Trophoblast cell (in vitro differentiated cells and primary cell): Measurements from ENCODE around the gene APBA2.
"Not testable (repeated sequence)": the region's sequence is repeated elsewhere in the genome, so short reads cannot be mapped to it uniquely, and the experiment has no call there.

ENCODE experiments used
- DNase-seq, 2 donors: peaks; one replicate each; pipeline ENCODE4 v3.0.0-alpha.2; 2016
- H2AFZ ChIP-seq: 2 replicates; pipeline ENCODE4 v1.6.1; 2013; ENCODE audit warnings: low read length, moderate library complexity, mild to moderate bottlenecking; ENCODE audit not compliant: insufficient read depth, poor library complexity
- H2AK5ac ChIP-seq: 2 replicates; pipeline ENCODE4 v1.6.1; 2013; ENCODE audit warnings: mild to moderate bottlenecking, low read length
- H2BK120ac ChIP-seq: 2 replicates; pipeline ENCODE4 v1.6.1; 2013; ENCODE audit warnings: low read length, mild to moderate bottlenecking, moderate library complexity; ENCODE audit not compliant: insufficient read depth, poor library complexity
- H2BK12ac ChIP-seq: 2 replicates; pipeline ENCODE4 v1.6.1; 2013; ENCODE audit warnings: mild to moderate bottlenecking, low read length, moderate library complexity
- H2BK5ac ChIP-seq: 2 replicates; pipeline ENCODE4 v1.6.1; 2013; ENCODE audit warnings: low read length, low read depth, moderate library complexity, mild to moderate bottlenecking; ENCODE audit not compliant: poor library complexity
- H3K14ac ChIP-seq: 2 replicates; pipeline ENCODE4 v1.6.1; 2013; ENCODE audit warnings: mild to moderate bottlenecking, low read length
- H3K18ac ChIP-seq: 2 replicates; pipeline ENCODE4 v1.6.1; 2013; ENCODE audit warnings: mild to moderate bottlenecking, low read length
- H3K23ac ChIP-seq: 2 replicates; pipeline ENCODE4 v1.6.1; 2013; ENCODE audit warnings: low read length
- H3K27ac ChIP-seq: 2 replicates; pipeline ENCODE4 v1.5.1; 2013; ENCODE audit warnings: low read depth, mild to moderate bottlenecking, inconsistent platforms, low read length, moderate library complexity
- H3K27me3 ChIP-seq: 2 replicates; pipeline ENCODE4 v1.6.1; 2013; ENCODE audit warnings: inconsistent platforms, mild to moderate bottlenecking, low read length, moderate library complexity; ENCODE audit not compliant: insufficient read depth
- H3K36me3 ChIP-seq, 2 experiments: 1 replicate in 1 of 2; 2 replicates in 1 of 2; pipeline ENCODE4 v1.6.1; 2013; ENCODE audit warnings: low read length in 2 of 2, mild to moderate bottlenecking in 2 of 2, moderate library complexity in 1 of 2; ENCODE audit not compliant: insufficient read depth in 2 of 2, control insufficient read depth in 1 of 2
- H3K4ac ChIP-seq: 2 replicates; pipeline ENCODE4 v1.6.1; 2013; ENCODE audit warnings: low read depth, mild to moderate bottlenecking, low read length, moderate library complexity
- H3K4me1 ChIP-seq, 2 experiments: 1 replicate in 1 of 2; 2 replicates in 1 of 2; pipeline ENCODE4 v1.6.1; 2013; ENCODE audit warnings: low read length in 2 of 2, mild to moderate bottlenecking in 2 of 2, moderate library complexity in 1 of 2; ENCODE audit not compliant: insufficient read depth in 2 of 2, control insufficient read depth in 1 of 2
- H3K4me2 ChIP-seq: 2 replicates; pipeline ENCODE4 v1.6.1; 2013; ENCODE audit warnings: inconsistent platforms, mild to moderate bottlenecking, low read length, moderate library complexity
- H3K4me3 ChIP-seq: 2 replicates; pipeline ENCODE4 v1.5.1; 2013; ENCODE audit warnings: mild to moderate bottlenecking, low read depth, low read length, inconsistent platforms
- H3K79me1 ChIP-seq: one replicate; pipeline ENCODE4 v1.6.1; 2013; ENCODE audit warnings: low read length
- H3K79me2 ChIP-seq: 2 replicates; pipeline ENCODE4 v1.6.1; 2013; ENCODE audit warnings: low read length, mild to moderate bottlenecking; ENCODE audit not compliant: control insufficient read depth, insufficient read depth, poor library complexity
- H3K9ac ChIP-seq: 2 replicates; pipeline ENCODE4 v1.6.1; 2013; ENCODE audit warnings: mild to moderate bottlenecking, low read length
- H3K9me3 ChIP-seq: 2 replicates; pipeline ENCODE4 v1.6.1; 2013; ENCODE audit warnings: low read depth, mild to moderate bottlenecking, control low read depth, inconsistent platforms, low read length; ENCODE audit not compliant: insufficient read depth
- H4K12ac ChIP-seq: 2 replicates; pipeline ENCODE4 v1.6.1; 2013; ENCODE audit warnings: low read depth, mild to moderate bottlenecking, low read length, moderate library complexity
- H4K8ac ChIP-seq: 2 replicates; pipeline ENCODE4 v1.6.1; 2013; ENCODE audit warnings: low read depth, mild to moderate bottlenecking, low read length, moderate library complexity
- H4K91ac ChIP-seq: one replicate; pipeline ENCODE4 v1.6.1; 2013; ENCODE audit warnings: low read depth, mild to moderate bottlenecking, low read length, moderate library complexity
- WGBS: extraction: QIAGEN DNeasy Blood & Tissue Kit; methylation state at CpG from one replicate; pipeline ENCODE4 v1.1.7; 2013; ENCODE audit warnings: missing lambda C conversion rate; ENCODE audit not compliant: insufficient read length, insufficient coverage; ENCODE audit errors: extremely low coverage; 5-methylcytosine and 5-hydroxymethylcytosine counted together

The APBA2 gene

GRCh38 chr15:29044503-29044901 is 158.7 kb downstream of the APBA2 start:
- Histone ChIP-seq H3K4ac (no peak overlapping the region), H4K12ac (no peak overlapping the region), H2BK120ac (no peak overlapping the region), H2BK5ac (no peak overlapping the region), H3K4me2 (no peak overlapping the region), H3K18ac (no peak overlapping the region), H3K79me1 (no peaks in the 10 kb centered on the region), H3K36me3 (no peaks in the 10 kb centered on the region), H3K27ac (no peak overlapping the region), H2AK5ac (no peak overlapping the region), H3K27me3 (no peaks in the 10 kb centered on the region), H3K9me3 (no peaks in the 10 kb centered on the region), H2BK12ac (no peak overlapping the region), H3K9ac (no peak overlapping the region), H3K23ac (no peak overlapping the region), H4K8ac (no peak overlapping the region), H3K14ac (no peak overlapping the region), H3K4me3 (no peak overlapping the region), H2AFZ (no peak overlapping the region), H4K91ac (no peak overlapping the region), H3K79me2 (no peaks in the 10 kb centered on the region), H3K4me1 (no peaks in the 10 kb centered on the region)
- no peak for DNase-seq
- WGBS = no CpG with 5 or more reads among the region's 1 CpG

- not testable (repeated sequence) for H4K8ac ChIP-seq, H3K4me3 ChIP-seq, H3K9me3 ChIP-seq, H3K9ac ChIP-seq, H2BK120ac ChIP-seq, H3K79me1 ChIP-seq, H3K14ac ChIP-seq, H3K36me3 ChIP-seq, H2AK5ac ChIP-seq, H4K91ac ChIP-seq, H2BK5ac ChIP-seq, H3K23ac ChIP-seq, H3K79me2 ChIP-seq, H3K4me2 ChIP-seq, H3K4ac ChIP-seq, H4K12ac ChIP-seq, H2BK12ac ChIP-seq, H3K18ac ChIP-seq, DNase-seq, H2AFZ ChIP-seq, H3K4me1 ChIP-seq, H3K27ac ChIP-seq, H3K27me3 ChIP-seq
- no CpG with 5 or more reads among the region's 7 CpGs for WGBS
Observed at GRCh38 chr15:29045161-29045560, 159.4 kb downstream of the APBA2 start.

- H3K4me2 ChIP-seq = no peak overlapping the region
- H3K4me1 ChIP-seq = no peaks in the 10 kb centered on the region
- H3K9ac ChIP-seq = no peak overlapping the region
- no peak overlapping the region for H2BK5ac ChIP-seq
- H2AFZ ChIP-seq = no peak overlapping the region
- no peak overlapping the region for H3K14ac ChIP-seq
- no CpG with 5 or more reads among the region's 3 CpGs for WGBS
- peak in 1 of 2 donors; percentile 63 for DNase-seq
- no peak overlapping the region for H4K12ac ChIP-seq
- H3K36me3 ChIP-seq = no peaks in the 10 kb centered on the region
- H3K27me3 ChIP-seq = no peaks in the 10 kb centered on the region
- H3K4ac ChIP-seq = no peak overlapping the region
- no peak overlapping the region for H2BK12ac ChIP-seq
- H2AK5ac ChIP-seq = no peak overlapping the region
- H3K18ac ChIP-seq = no peak overlapping the region
- H3K79me1 ChIP-seq = no peaks in the 10 kb centered on the region
- H3K9me3 ChIP-seq = no peaks in the 10 kb centered on the region
- H3K27ac ChIP-seq = no peak overlapping the region
- H4K91ac ChIP-seq = no peak overlapping the region
- H3K4me3 ChIP-seq = no peak overlapping the region
- H2BK120ac ChIP-seq = no peak overlapping the region
- no peak overlapping the region for H4K8ac ChIP-seq
- no peak overlapping the region for H3K23ac ChIP-seq
- H3K79me2 ChIP-seq = no peaks in the 10 kb centered on the region
Observed at GRCh38 chr15:29045717-29046116, 159.9 kb downstream of the APBA2 start.

GRCh38 chr15:29046281-29046810 is 160.6 kb downstream of the APBA2 start:
- H3K9ac ChIP-seq = no peak overlapping the region
- no peak overlapping the region for H2BK12ac ChIP-seq
- no CpG with 5 or more reads among the region's 4 CpGs for WGBS
- no peak overlapping the region for H2BK120ac ChIP-seq
- H3K27ac ChIP-seq = no peak overlapping the region
- no peak overlapping the region for H4K12ac ChIP-seq
- H3K4me1 ChIP-seq = no peaks in the 10 kb centered on the region
- no peak overlapping the region for H3K23ac ChIP-seq
- no peak overlapping the region for H4K8ac ChIP-seq
- H2AK5ac ChIP-seq = no peak overlapping the region
- H3K36me3 ChIP-seq = no peaks in the 10 kb centered on the region
- H3K27me3 ChIP-seq = no peaks in the 10 kb centered on the region
- no peak overlapping the region for H3K14ac ChIP-seq
- H2AFZ ChIP-seq = no peak overlapping the region
- no peaks in the 10 kb centered on the region for H3K79me1 ChIP-seq
- H3K18ac ChIP-seq = no peak overlapping the region
- H3K4me3 ChIP-seq = peak overlapping the region; percentile 18
- H4K91ac ChIP-seq = no peak overlapping the region
- H3K9me3 ChIP-seq = no peaks in the 10 kb centered on the region
- H3K79me2 ChIP-seq = no peaks in the 10 kb centered on the region
- H2BK5ac ChIP-seq = no peak overlapping the region
- H3K4me2 ChIP-seq = no peak overlapping the region
- DNase-seq = no peak
- no peak overlapping the region for H3K4ac ChIP-seq
